HFFc6 (cell line): ENCODE data around the gene TANK. TPM values are rescaled to one million over a fixed set of nuclear protein-coding genes. Genes with fewer than 3 reads are reported as not detected.

Experiments used
- DNase-seq: peaks from one replicate; pipeline ENCODE4 v3.0.0-alpha.2; 2018
- H3K27ac Mint-ChIP-seq: 2 replicates; pipeline ENCODE4 v1.8.0; 2020; ENCODE audit warnings: mild to moderate bottlenecking, mixed read lengths
- H3K27me3 Mint-ChIP-seq: 2 replicates; pipeline ENCODE4 v1.8.0; 2021; ENCODE audit warnings: mild to moderate bottlenecking, moderate library complexity, mixed read lengths; ENCODE audit not compliant: insufficient read depth
- H3K36me3 Mint-ChIP-seq: 2 replicates; pipeline ENCODE4 v1.8.0; 2021; ENCODE audit warnings: low read depth, mixed read lengths
- H3K4me1 Mint-ChIP-seq: 2 replicates; pipeline ENCODE4 v1.8.0; 2020; ENCODE audit warnings: low read depth, mixed read lengths
- H3K4me3 Mint-ChIP-seq: 2 replicates; pipeline ENCODE4 v1.8.0; 2020; ENCODE audit warnings: mild to moderate bottlenecking, moderate library complexity, mixed read lengths
- H3K9me3 Mint-ChIP-seq: 2 replicates; pipeline ENCODE4 v1.8.0; 2020; ENCODE audit warnings: mild to moderate bottlenecking, mixed read lengths
- CTCF ChIP-seq: fragments of 200-600 bp; sonication (generic); IDR thresholded peaks from 2 replicates; pipeline ENCODE4 v1.5.0; 2021; ENCODE audit warnings: antibody characterized with exemption, mild to moderate bottlenecking
- total RNA-seq, 6 experiments: library from RNA; stranded (reverse); fragmentation: NEBNext Ultra II Directional; extraction: Animal tissue kit (Norgen Biotek cat#: 25700); gene quantifications; 2 replicates in 1 of 6; 3 replicates in 5 of 6; pipeline ENCODE4 v1.2.3, GENCODE V29; 2021

TANK gene
- total RNA-seq, 6 experiments from 2014 or later, result 28.9 to 38.9 (median 36.5) TPM

GRCh38 chr2:161115605-161116380 lies 44.4 kb upstream of the TANK start:
- H3K4me3 Mint-ChIP-seq, result no peak overlapping the region
- no peak for TF ChIP-seq CTCF
- H3K27me3 Mint-ChIP-seq, result peaks cover 14% of the 10 kb centered on the region
- H3K9me3 Mint-ChIP-seq, result no peaks in the 10 kb centered on the region
- H3K27ac Mint-ChIP-seq, result no peak overlapping the region
- no peaks in the 10 kb centered on the region for H3K4me1 Mint-ChIP-seq
- no peaks in the 10 kb centered on the region for H3K36me3 Mint-ChIP-seq
- no peak for DNase-seq

- Mint-ChIP-seq H3K4me3 (no peak overlapping the region), H3K27ac (no peak overlapping the region), H3K27me3 (peaks cover 14% of the 10 kb centered on the region), H3K36me3 (no peaks in the 10 kb centered on the region), H3K4me1 (no peaks in the 10 kb centered on the region), H3K9me3 (no peaks in the 10 kb centered on the region)
- no peak for TF ChIP-seq CTCF
- no peak for DNase-seq
Observed at GRCh38 chr2:161116509-161116908, 43.7 kb upstream of the TANK start.

GRCh38 chr2:161117506-161117905 lies 42.7 kb upstream of the TANK start:
- no peaks in the 10 kb centered on the region for H3K9me3 Mint-ChIP-seq
- no peak overlapping the region for H3K4me3 Mint-ChIP-seq
- H3K27ac Mint-ChIP-seq, result no peak overlapping the region
- no peak for DNase-seq
- TF ChIP-seq CTCF, result no peak
- no peaks in the 10 kb centered on the region for H3K36me3 Mint-ChIP-seq
- peaks cover 10% of the 10 kb centered on the region for H3K4me1 Mint-ChIP-seq
- H3K27me3 Mint-ChIP-seq, result peaks cover 14% of the 10 kb centered on the region

- Mint-ChIP-seq H3K4me1 (peaks cover 22% of the 10 kb centered on the region), H3K27ac (no peak overlapping the region), H3K36me3 (no peaks in the 10 kb centered on the region), H3K9me3 (no peaks in the 10 kb centered on the region), H3K4me3 (no peak overlapping the region), H3K27me3 (peaks cover 8% of the 10 kb centered on the region)
- no peak for TF ChIP-seq CTCF
- DNase-seq, result no peak
Observed at GRCh38 chr2:161118722-161119121, 41.5 kb upstream of the TANK start.

GRCh38 chr2:161119483-161119882 lies 40.7 kb upstream of the TANK start:
- H3K36me3 Mint-ChIP-seq, result no peaks in the 10 kb centered on the region
- no peak for DNase-seq
- H3K27ac Mint-ChIP-seq, result no peak overlapping the region
- peaks cover 4% of the 10 kb centered on the region for H3K27me3 Mint-ChIP-seq
- no peaks in the 10 kb centered on the region for H3K9me3 Mint-ChIP-seq
- H3K4me1 Mint-ChIP-seq, result peaks cover 29% of the 10 kb centered on the region
- H3K4me3 Mint-ChIP-seq, result no peak overlapping the region
- no peak for TF ChIP-seq CTCF
